Subcutaneous adipose tissue (tissue), 4 donors: ENCODE measurements around the gene GALR2. TPM values are rescaled to one million over a fixed set of nuclear protein-coding genes. Genes with fewer than 3 reads are reported as not detected.

ENCODE experiments used
- CTCF ChIP-seq: fragments of 450-650 bp; IDR thresholded peaks from one replicate; pipeline ENCODE4 v1.5.1; 2016; ENCODE audit warnings: low read depth, mild to moderate bottlenecking, control low read depth, antibody characterized with exemption, moderate library complexity
- total RNA-seq, 4 donors: library from RNA; depleted of rRNA; stranded (reverse); fragments of >200 nt; gene quantifications; one replicate each; pipeline ENCODE4 v1.1.0, GENCODE V29; 2016

Gene GALR2
- total RNA-seq, 4 donors from 2014 or later, result not detected

- no peak for TF ChIP-seq CTCF
These were observed 6.2 kb downstream of the GALR2 start for GRCh38 chr17:76080768-76081287.

- TF ChIP-seq CTCF, result no peak
These were observed 7.0 kb downstream of the GALR2 start for GRCh38 chr17:76081295-76082210.

- no peak for TF ChIP-seq CTCF
These were observed 8.0 kb downstream of the GALR2 start for GRCh38 chr17:76082326-76083251.

GRCh38 chr17:76083536-76084182, 9.1 kb downstream of the GALR2 start:
- TF ChIP-seq CTCF, result no peak

GRCh38 chr17:76085066-76085730, 10.6 kb downstream of the GALR2 start:
- TF ChIP-seq CTCF, result no peak

GRCh38 chr17:76085731-76086366, 11.3 kb downstream of the GALR2 start:
- no peak for TF ChIP-seq CTCF
